C1 segment of cervical spinal cord (tissue), 14 donors: ENCODE data around the gene SGCA.

ENCODE experiments used
- DNase-seq, 14 donors: peaks; one replicate each; lab custom pipeline; 2025; lab: John Stamatoyannopoulos, UW

Gene SGCA

DNA sequence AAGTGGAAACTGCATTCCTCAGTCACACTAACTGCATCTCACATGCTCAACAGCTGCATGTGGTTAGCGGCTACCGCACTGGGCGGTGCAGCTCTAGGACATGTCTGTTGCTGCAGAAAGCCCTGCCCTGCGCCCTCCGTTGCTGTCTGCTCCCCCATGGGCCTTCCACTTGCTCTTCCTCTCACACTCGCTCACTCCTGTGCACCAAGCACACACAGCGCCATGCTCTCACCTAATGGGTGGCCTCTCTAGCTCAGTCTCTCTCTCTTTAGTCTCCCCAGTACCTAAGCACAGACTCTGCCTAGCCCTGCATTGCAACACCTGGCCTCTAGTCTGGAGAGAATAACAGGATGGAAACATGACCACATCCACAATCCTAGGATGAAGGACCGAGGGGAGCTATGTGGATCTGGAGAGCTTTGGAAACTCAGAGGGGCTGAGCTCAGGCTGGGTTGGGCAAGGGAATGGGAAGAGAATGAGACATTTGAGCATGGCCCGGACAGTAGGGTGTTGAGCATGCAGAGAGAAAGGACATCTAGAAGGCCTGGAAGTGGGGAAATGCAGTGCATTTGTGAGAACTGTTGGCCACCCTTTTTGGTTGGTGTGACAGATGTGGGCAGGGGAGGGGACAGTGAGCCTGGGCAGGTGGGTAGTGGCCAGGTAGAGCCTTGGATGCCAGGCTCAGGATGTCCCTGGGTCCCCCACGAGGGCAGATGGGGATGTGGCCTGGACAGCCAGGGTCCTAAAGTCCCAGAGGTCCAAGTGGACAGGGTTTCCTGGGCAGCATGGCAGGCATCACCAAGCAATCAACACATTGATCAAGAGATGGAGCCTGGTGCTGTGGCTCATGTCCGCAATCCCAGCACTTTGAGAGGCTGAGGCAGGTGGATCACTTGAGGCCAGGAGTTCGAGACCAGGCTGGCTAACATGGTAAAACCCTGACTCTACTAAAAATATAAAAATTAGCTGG, 16.1 kb downstream of the SGCA start:
- DNase-seq = peak in 1 of 14 donors; percentile 38

DNA sequence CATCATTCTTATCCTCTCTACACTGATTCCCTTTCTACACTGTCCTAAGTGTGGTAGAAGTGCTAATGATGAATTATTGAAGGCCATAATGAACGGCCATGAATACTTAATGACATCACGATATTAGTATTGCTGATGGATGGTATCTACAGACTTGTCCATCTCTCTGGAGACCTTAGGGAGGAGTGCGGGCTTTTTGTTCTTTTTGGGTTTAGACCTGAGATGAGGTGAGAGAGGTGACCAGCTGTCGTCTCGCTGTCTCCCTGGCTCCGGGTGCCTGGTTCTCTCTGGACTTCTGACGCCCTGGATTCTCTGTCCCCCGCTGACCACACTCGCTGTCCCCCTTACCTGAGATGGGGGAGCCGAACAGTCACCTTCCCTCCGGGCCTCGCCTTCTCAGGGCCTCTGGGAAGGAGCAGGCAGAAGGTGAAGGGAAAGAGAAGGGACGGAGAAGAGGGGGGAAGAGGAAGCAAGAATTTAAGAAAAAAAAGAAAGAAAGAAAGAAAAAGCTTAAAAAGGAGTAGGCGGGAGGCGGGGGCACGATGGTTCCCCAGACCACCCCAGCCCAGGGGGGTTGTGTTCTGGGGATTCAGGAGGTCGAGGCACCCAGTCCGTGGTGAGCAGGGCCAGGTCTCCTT, 17.1 kb downstream of the SGCA start:
- DNase-seq = no peak

DNA sequence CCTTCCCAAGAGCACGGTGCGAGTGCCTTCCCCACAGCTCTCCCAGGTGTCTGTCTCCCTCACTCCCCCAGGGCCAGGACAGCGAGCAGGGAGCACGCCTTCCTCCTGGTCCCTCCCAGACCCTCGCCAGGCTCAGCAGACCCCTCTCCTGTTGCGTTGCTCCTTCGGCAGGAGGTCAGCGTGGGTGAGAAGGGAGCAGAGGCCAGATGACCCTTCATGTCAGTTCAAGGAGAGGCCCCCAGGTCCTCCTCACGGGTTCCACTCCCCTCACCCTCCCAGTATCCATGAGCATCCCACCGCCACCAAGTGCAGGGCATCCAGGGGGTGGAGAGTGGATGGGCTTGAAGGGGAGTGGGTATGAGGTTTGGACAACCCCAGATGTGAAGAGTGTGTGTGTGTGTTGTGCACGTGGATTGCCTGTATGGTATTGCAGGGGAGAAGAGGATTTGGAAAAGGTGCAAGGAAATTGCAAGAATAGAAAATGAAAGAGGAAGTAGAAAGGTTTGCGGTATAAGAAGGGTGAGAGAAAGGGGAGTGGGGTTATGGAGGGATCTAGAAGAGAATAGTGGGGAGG, 17.7 kb downstream of the SGCA start:
- no peak for DNase-seq

DNA sequence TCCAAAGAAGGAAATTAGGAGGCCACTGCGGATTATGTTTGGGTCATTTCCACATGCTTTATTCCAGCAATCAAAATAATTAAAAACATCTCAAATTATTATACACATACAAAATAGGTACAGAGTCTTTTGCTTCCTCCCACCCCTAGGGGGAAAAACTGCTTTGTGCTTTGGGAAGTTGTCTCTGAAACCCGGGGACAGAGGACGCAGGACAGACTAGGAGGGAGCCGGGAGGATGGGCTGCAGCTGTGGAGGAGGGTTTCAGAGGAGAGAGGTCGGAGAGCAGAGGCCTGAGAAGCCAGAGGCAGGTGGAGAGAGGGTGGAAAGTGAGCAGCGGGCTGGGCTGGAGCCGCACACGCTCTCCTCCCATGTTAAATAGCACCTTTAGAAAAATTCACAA, 18.3 kb downstream of the SGCA start:
- no peak for DNase-seq

GRCh38 chr17:50184611-50185398, 19.0 kb downstream of the SGCA start:
- DNase-seq = no peak

DNA sequence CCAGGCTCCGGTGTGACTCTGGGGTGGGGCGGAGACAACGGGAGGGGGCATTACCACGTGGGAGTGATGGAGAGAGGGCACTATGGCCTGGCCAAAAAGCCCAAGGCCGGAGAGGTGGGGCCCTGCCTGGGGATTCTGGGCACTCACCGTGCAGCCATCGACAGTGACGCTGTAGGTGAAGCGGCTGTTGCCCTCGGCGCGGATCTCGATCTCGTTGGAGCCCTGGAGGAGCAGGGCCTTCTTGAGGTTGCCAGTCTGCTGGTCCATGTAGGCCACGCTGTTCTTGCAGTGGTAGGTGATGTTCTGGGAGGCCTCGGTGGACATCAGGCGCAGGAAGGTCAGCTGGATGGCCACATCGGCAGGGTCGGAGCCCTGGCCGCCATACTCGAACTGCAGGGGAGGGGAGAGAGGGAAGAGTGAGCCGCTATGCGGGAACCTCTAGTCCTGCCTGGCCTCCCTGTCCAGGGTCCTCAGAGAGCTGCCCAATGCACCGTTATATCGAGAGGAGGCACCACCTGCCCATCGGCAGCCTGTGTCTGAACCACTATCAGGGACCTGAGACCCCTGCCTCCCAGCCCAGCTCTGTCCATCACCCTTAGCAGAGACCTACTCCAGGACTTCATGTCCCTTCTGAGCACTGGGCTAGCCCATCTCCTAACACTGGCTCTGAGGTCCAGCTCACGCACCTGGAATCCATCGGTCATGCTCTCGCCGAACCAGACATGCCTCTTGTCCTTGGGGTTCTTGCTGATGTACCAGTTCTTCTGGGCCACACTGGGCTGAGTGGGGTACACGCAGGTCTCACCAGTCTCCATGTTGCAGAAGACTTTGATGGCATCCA, 20.0 kb downstream of the SGCA start:
- DNase-seq = no peak

DNA sequence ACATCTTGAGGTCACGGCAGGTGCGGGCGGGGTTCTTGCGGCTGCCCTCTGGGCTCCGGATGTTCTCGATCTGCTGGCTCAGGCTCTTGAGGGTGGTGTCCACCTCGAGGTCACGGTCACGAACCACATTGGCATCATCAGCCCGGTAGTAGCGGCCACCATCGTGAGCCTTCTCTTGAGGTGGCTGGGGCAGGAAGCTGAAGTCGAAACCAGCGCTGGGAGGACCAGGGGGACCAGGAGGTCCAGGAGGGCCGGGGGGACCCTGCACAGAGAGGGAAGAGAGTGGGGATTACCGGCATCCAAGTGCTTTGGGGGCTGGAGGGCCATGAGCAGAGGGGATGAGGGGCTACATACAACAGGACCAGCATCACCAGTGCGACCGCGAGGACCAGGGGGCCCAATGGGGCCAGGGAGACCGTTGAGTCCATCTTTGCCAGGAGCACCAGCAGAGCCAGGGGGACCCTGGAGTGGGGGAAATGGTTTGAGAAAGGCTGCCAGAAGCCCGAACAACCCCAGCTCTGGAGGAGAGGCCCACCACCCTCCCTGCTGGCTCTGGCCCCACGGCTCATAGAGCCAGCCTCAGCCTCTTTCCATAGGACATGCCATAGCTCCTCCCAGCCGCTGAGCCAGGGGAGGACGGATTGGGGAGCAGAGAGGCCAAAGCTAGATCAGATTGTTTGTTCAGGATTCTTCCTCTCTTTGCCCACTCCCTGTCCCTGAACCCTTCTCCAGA, 21.0 kb downstream of the SGCA start:
- DNase-seq = no peak

- DNase-seq = no peak
Observed at GRCh38 chr17:50187394-50187725, 21.6 kb downstream of the SGCA start.

GRCh38 chr17:50187751-50188530, 22.1 kb downstream of the SGCA start:
- no peak for DNase-seq

GRCh38 chr17:50188531-50188920, 22.7 kb downstream of the SGCA start:
- DNase-seq = no peak

DNA sequence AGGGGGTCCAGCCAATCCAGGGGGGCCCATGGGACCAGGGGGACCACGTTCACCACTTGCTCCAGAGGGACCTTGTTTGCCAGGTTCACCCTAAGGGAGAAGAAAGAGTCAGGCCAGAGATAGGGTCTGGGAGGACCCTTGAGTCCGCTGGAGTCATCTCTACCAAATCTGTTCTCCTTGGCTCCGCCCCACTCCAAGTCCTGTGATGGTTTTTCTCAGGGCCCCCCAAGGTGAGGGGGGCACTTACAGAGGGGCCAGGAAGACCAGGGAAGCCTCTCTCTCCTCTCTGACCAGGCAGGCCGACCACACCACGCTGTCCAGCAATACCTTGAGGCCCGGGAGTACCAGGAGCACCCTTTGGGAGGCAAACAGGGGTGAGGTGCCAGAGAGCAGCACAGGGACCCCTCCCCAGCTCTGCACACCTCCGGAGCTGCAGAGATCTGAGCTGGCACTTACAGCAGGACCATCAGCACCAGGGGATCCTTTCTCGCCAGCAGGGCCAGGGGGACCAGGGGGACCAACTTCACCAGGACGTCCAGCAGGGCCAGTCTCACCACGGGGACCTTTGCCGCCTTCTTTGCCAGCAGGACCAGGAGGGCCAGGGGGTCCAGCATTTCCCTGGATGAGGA, 23.2 kb downstream of the SGCA start:
- no peak for DNase-seq

DNA sequence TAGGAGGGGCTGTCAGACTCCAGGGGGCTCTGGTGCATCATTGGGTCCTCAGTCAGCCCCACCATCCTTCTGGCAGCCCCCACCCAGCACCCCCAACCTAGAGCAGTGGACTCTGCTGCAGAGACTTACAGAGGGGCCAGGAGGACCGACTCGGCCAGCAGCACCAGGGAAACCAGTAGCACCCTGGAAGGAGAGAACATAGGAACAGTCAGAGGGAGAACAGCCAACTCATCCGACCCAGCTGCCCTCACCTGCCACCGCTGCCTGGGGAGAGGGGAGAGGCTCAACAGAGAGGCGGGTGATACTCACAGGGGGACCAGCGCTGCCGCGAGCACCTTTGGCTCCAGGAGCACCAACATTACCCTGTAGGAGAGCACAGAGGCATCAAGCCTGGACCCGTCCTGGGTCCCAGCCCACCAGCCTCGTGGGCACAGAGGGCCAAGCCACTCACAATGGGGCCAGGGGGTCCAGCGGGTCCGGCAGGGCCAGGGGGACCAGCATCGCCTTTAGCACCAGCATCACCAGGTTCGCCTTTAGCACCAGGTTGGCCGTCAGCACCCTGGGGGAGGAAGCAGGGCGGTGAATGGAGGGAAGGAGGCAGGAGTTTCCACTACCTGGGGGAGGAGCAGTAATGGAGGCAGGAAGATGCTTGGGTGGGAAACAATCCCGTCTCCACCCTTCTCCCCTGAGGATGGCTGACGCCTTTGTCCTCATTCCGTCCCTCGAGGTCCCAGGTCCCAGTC, 23.9 kb downstream of the SGCA start:
- DNase-seq = no peak

GRCh38 chr17:50190293-50190602, 24.4 kb downstream of the SGCA start:
- DNase-seq = no peak

DNA sequence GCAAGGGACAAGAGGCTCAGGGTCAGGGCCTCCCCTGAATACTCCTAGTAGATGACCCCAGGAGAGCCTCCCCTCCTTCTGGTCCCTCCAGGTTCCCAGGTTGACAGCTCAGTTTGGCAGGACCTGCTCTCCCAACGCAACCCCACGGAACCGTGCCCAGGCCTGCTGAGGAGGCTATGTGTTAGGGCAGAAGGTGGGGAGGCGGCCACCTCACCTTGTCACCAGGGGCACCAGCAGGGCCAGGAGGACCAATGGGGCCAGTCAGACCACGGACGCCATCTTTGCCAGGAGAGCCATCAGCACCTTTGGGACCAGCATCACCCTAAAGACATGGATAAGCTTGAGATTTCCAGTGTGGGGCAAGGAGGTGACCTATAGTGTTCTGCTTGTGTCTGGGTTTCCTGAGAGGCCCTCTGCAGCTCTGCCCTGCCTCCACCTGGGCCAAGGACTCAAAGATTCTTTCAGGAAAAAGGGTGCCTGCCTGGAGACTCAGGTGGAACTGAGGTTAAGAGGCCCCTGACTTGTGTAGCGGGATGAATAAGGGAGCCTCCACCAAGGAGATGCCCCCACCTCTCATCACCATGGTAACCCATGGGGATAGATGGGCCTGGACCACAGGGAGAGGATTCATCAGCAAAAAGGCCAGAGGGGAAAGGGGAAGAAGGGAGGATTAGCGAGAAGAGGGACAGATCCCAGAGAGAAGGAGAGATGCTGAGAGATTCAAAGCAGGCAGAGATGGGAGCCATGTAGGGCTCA, 25.0 kb downstream of the SGCA start:
- no peak for DNase-seq

DNA sequence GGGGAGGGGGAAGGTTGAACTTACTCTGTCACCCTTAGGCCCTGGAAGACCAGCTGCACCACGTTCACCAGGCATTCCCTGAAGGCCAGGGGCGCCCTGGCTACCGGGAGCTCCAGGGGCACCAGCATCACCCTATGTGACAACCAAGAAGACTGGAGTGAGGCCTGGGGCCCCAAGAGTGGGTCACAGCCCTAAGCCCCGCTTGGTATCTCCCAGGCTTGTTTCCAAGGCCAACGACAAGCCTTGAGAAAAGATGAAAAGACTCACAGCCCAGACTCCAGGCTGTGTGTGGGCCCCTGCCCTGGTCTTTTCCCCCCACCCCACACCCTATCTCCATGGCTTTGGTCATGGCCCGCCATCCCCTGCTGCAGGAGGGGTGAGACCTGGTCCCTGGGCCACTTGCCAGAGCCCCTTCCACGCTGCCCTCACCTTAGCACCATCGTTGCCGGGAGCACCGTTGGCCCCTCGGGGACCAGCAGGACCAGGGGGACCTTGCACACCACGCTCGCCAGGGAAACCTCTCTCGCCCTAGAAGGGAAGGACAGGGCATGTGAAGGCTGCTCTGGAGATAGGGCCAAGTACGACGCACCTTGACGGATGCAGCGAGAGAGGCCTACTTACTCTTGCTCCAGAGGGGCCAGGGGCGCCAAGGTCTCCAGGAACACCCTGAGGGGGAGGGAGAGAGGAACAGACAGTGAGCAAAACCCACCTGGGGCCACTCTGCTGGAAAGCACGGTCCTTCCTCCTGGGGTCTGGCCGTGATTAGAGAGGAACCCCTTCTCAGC, 25.7 kb downstream of the SGCA start:
- no peak for DNase-seq

DNA sequence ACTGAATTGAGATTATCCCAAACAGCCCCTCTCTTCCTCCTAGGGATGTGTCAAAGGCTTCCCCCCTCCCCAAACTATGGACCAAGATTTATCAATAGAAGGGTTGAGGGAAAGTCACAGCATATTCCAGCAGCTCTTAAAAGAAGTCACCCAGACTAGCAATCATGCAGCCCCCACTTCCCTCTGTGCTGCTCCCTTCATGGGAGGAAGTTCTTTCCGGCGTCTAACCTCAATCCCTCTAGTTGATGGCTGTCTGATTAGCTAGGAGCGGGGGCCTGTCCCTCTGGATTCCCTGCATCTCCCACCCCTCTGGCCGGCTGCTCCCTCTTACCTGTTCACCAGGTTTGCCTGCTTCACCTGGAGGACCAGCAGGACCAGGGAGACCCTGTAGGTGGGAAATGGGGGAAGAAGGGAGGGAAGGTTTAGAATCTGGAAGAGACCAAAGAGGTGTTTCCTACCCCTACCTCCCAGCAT, 26.4 kb downstream of the SGCA start:
- DNase-seq = no peak
